Neural cell (in vitro differentiated cells): Measurements from ENCODE around the gene BCCIP. TPM values are rescaled to one million over a fixed set of nuclear protein-coding genes. Genes with fewer than 3 reads are reported as not detected.

Source experiments
- H2AFZ ChIP-seq: fragments of 200-600, 300-800 bp; sonication (generic), shearing (Covaris generic); 2 replicates; pipeline ENCODE4 v1.6.0; 2014; ENCODE audit warnings: low read depth, mild to moderate bottlenecking, antibody characterized with exemption, low read length, moderate library complexity
- H3F3A ChIP-seq: fragments of 200-600 bp; shearing (Covaris generic); 2 replicates; pipeline ENCODE4 v1.6.1; 2016; ENCODE audit warnings: mild to moderate bottlenecking, moderate library complexity, mixed read lengths, antibody characterized with exemption, low read length; ENCODE audit not compliant: insufficient read depth, poor library complexity, severe bottlenecking
- H3K27ac ChIP-seq: fragments of 200-600, 300-800 bp; sonication (generic), shearing (Covaris generic); 2 replicates; pipeline ENCODE4 v1.5.1; 2014; ENCODE audit warnings: mild to moderate bottlenecking, low read length, moderate library complexity
- H3K27me3 ChIP-seq: fragments of 300-800, 200-600 bp; sonication (generic), shearing (Covaris generic); 2 replicates; pipeline ENCODE4 v1.6.0; 2014; ENCODE audit warnings: mild to moderate bottlenecking, low read depth, low read length, moderate library complexity; ENCODE audit not compliant: insufficient read depth
- H3K36me3 ChIP-seq: fragments of 300-800, 200-600 bp; sonication (generic), shearing (Covaris generic); 2 replicates; pipeline ENCODE4 v1.5.1; 2014; ENCODE audit warnings: mild to moderate bottlenecking, antibody characterized with exemption, low read length, moderate library complexity; ENCODE audit not compliant: insufficient read depth
- H3K4me2 ChIP-seq: fragments of 300-800, 200-600 bp; sonication (generic), shearing (Covaris generic); 2 replicates; pipeline ENCODE4 v1.6.0; 2014; ENCODE audit warnings: mild to moderate bottlenecking, low read length
- H3K4me3 ChIP-seq: fragments of 300-800, 200-600 bp; sonication (generic), shearing (Covaris generic); 2 replicates; pipeline ENCODE4 v1.5.1; 2014; ENCODE audit warnings: mild to moderate bottlenecking, low read length, moderate library complexity
- H3K79me2 ChIP-seq: fragments of 200-600 bp; shearing (Covaris generic); replicated peaks from 2 replicates; pipeline ENCODE4 v1.6.0; 2014; ENCODE audit warnings: mild to moderate bottlenecking, low read length, moderate library complexity; ENCODE audit not compliant: insufficient read depth
- H3K9ac ChIP-seq: fragments of 300-800, 200-600 bp; sonication (generic), shearing (Covaris generic); 2 replicates; pipeline ENCODE4 v1.6.1; 2016; ENCODE audit warnings: mild to moderate bottlenecking, low read length, mixed read lengths
- H3K9me2 ChIP-seq: fragments of 200-600 bp; shearing (Covaris generic); 2 replicates; pipeline ENCODE4 v1.6.1; 2016; ENCODE audit warnings: mild to moderate bottlenecking, low read length, mixed read lengths; ENCODE audit not compliant: insufficient read depth
- H3K9me3 ChIP-seq: fragments of 200-600, 300-800 bp; sonication (generic), shearing (Covaris generic); 2 replicates; pipeline ENCODE4 v1.6.1; 2016; ENCODE audit warnings: mild to moderate bottlenecking, mixed run types, low read length, moderate library complexity, mixed read lengths
- H4K20me1 ChIP-seq: fragments of 200-600 bp; shearing (Covaris generic); 2 replicates; pipeline ENCODE4 v1.6.1; 2016; ENCODE audit warnings: mild to moderate bottlenecking, mixed run types; ENCODE audit not compliant: insufficient read depth
- CTCF ChIP-seq: fragments of 450-650 bp; IDR thresholded peaks from 2 replicates; pipeline ENCODE4 v1.5.1; 2014; ENCODE audit warnings: antibody characterized with exemption, mild to moderate bottlenecking, moderate library complexity; ENCODE audit not compliant: poor library complexity, severe bottlenecking
- EP300 ChIP-seq: fragments of 450-650 bp; conservative IDR thresholded peaks from 2 replicates; pipeline ENCODE4 v1.6.1; 2014; ENCODE audit warnings: antibody characterized with exemption, mild to moderate bottlenecking, moderate library complexity; ENCODE audit not compliant: poor library complexity, severe bottlenecking
- EZH2 ChIP-seq: fragments of 200-600, 300-800 bp; shearing (Covaris generic), sonication (generic); IDR thresholded peaks from 2 replicates; pipeline ENCODE4 v1.6.1; 2014; ENCODE audit warnings: antibody characterized with exemption, low read length, borderline replicate concordance, mild to moderate bottlenecking; ENCODE audit not compliant: insufficient read depth, poor library complexity, severe bottlenecking
- MXI1 ChIP-seq: fragments of 450-650 bp; conservative IDR thresholded peaks from 2 replicates; pipeline ENCODE4 v1.6.1; 2014; ENCODE audit warnings: antibody characterized with exemption, mild to moderate bottlenecking; ENCODE audit not compliant: poor library complexity, severe bottlenecking
- POLR2AphosphoS5 ChIP-seq: IDR thresholded peaks from 2 replicates; pipeline ENCODE4 v1.6.1; 2012
- RAD21 ChIP-seq: fragments of 450-650 bp; conservative IDR thresholded peaks from 2 replicates; pipeline ENCODE4 v1.6.1; 2014; ENCODE audit warnings: antibody characterized with exemption, mild to moderate bottlenecking, moderate library complexity
- REST ChIP-seq: IDR thresholded peaks from 2 replicates; pipeline ENCODE4 v1.6.1; 2012; ENCODE audit warnings: borderline replicate concordance
- SMC3 ChIP-seq: fragments of 450-650 bp; conservative IDR thresholded peaks from 2 replicates; pipeline ENCODE4 v1.6.1; 2014; ENCODE audit warnings: antibody characterized with exemption, mild to moderate bottlenecking, moderate library complexity; ENCODE audit not compliant: poor library complexity
- TAF1 ChIP-seq: IDR thresholded peaks from 2 replicates; pipeline ENCODE4 v1.6.1; 2012; ENCODE audit warnings: low read depth
- polyA plus RNA-seq: library from polyadenylated mRNA; depleted of rRNA; stranded (reverse); fragments of >200 nt; gene quantifications from 2 replicates; pipeline ENCODE4 v1.2.3, GENCODE V29; 2014

BCCIP gene
- polyA plus RNA-seq, 1 donor from 2014 or later, result 95.8 TPM

- no peaks in the 10 kb centered on the region for H3K27me3 ChIP-seq
- TF ChIP-seq MXI1 (no peak), EP300 (no peak), POLR2AphosphoS5 (no peak), EZH2 (no peak), REST (no peak), SMC3 (no peak), CTCF (no peak), TAF1 (no peak)
- H3K27ac ChIP-seq, result no peak overlapping the region
- H2AFZ ChIP-seq, result no peak overlapping the region
- no peaks in the 10 kb centered on the region for H3K9me2 ChIP-seq
- no peaks in the 10 kb centered on the region for H4K20me1 ChIP-seq
- no peaks in the 10 kb centered on the region for H3K36me3 ChIP-seq
- no peak overlapping the region for H3K9ac ChIP-seq
- no peak overlapping the region for H3K4me2 ChIP-seq
- H3K79me2 ChIP-seq, result peaks cover 3% of the 10 kb centered on the region
- no peak overlapping the region for H3K4me3 ChIP-seq
- H3K9me3 ChIP-seq, result no peaks in the 10 kb centered on the region
- H3F3A ChIP-seq, result no peaks in the 10 kb centered on the region
Observed at GRCh38 chr10:125866421-125867029, 43.2 kb downstream of the BCCIP start.

DNA sequence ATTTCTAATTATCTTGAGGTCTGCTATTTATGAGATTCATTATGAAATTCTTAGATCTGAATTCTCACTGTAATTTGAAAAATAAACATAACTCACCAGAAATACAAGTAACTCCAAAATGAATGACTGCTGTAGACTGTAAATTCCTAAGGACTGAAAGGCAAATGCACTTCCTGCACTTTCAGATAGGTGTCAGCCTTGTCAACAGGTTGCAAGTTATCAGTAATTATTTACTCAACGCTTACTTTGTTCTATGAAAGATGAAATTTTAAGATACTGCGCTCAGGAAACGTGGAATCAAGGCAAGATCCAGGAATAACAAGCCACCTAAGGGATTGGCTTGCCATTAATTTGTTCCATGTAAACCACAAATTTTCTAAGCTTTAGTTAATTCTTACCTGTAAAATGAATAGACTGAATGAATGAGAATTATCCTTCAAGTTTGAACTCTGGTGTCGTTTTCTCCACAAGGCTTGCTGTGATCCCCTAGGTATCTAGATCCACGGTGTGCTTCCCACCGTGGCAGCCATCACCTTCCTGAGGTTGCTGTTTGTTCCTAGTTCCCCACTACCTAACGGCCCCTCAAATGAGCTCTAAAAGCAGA is 45.1 kb downstream of the BCCIP start:
- H3F3A ChIP-seq, result no peaks in the 10 kb centered on the region
- H3K27ac ChIP-seq, result no peak overlapping the region
- no peaks in the 10 kb centered on the region for H3K27me3 ChIP-seq
- no peak for TF ChIP-seq MXI1
- peak; percentile 69 for TF ChIP-seq SMC3
- TF ChIP-seq CTCF, result peak; percentile 76
- TF ChIP-seq TAF1, result no peak
- TF ChIP-seq POLR2AphosphoS5, result no peak
- peak; percentile 77 for TF ChIP-seq RAD21
- TF ChIP-seq EZH2, result no peak
- TF ChIP-seq REST, result no peak
- TF ChIP-seq EP300, result no peak
- H3K4me2 ChIP-seq, result no peak overlapping the region
- H2AFZ ChIP-seq, result no peak overlapping the region
- peaks cover 3% of the 10 kb centered on the region for H3K79me2 ChIP-seq
- no peaks in the 10 kb centered on the region for H3K36me3 ChIP-seq
- no peaks in the 10 kb centered on the region for H3K9me3 ChIP-seq
- H3K4me3 ChIP-seq, result no peak overlapping the region
- H3K9ac ChIP-seq, result no peak overlapping the region
- H4K20me1 ChIP-seq, result no peaks in the 10 kb centered on the region
- no peaks in the 10 kb centered on the region for H3K9me2 ChIP-seq
